GM21619 (cell line): ENCODE data around the gene KREMEN1.

Source experiments
- ATAC-seq: cut with Tn5 transposase; IDR thresholded peaks from one replicate; pipeline ENCODE4 v1.9.1; 2021; ENCODE audit not compliant: unreplicated experiment

Gene KREMEN1

GRCh38 chr22:29048822-29049654 is 23.8 kb upstream of the KREMEN1 start:
- ATAC-seq: no peak

GRCh38 chr22:29049655-29050263 is 23.1 kb upstream of the KREMEN1 start:
- ATAC-seq: no peak

GRCh38 chr22:29050457-29050856 is 22.4 kb upstream of the KREMEN1 start:
- ATAC-seq: no peak

- ATAC-seq: no peak
These were observed 19.7 kb upstream of the KREMEN1 start for GRCh38 chr22:29053048-29053702.

- no peak for ATAC-seq
These were observed 18.5 kb upstream of the KREMEN1 start for GRCh38 chr22:29054251-29054767.

GRCh38 chr22:29055192-29055830 is 17.5 kb upstream of the KREMEN1 start:
- no peak for ATAC-seq

GRCh38 chr22:29056472-29056871 is 16.4 kb upstream of the KREMEN1 start:
- no peak for ATAC-seq

- no peak for ATAC-seq
These were observed 12.5 kb upstream of the KREMEN1 start for GRCh38 chr22:29060251-29060869.

GRCh38 chr22:29060931-29061330 is 11.9 kb upstream of the KREMEN1 start:
- no peak for ATAC-seq

GRCh38 chr22:29061773-29062172 is 11.1 kb upstream of the KREMEN1 start, which contains the start of gene C22orf31:
Gene C22orf31 (minus strand): TSS chr22:29061831. CDS start chr22:29061792, 39 bp downstream.
- no peak for ATAC-seq

GRCh38 chr22:29062286-29062821 is 10.5 kb upstream of the KREMEN1 start:
- no peak for ATAC-seq

- no peak for ATAC-seq
These were observed 7.2 kb upstream of the KREMEN1 start for GRCh38 chr22:29065468-29066190.

GRCh38 chr22:29069463-29069862 is 3.4 kb upstream of the KREMEN1 start:
- ATAC-seq: no peak

- no peak for ATAC-seq
These were observed 2.3 kb upstream of the KREMEN1 start for GRCh38 chr22:29070490-29070889.

- no peak for ATAC-seq
These were observed 1.4 kb upstream of the KREMEN1 start for GRCh38 chr22:29071261-29072045.

GRCh38 chr22:29072193-29072978 is 449 bp upstream of the KREMEN1 start:
- ATAC-seq: peak; percentile 86

GRCh38 chr22:29073618-29074275 is 912 bp downstream of the KREMEN1 start:
- no peak for ATAC-seq
